ENCODE measurements around the gene CTDSPL2.

GRCh38 chr15:44385344-44385942 is 42.0 kb upstream of the CTDSPL2 start:
- no peak for TF ChIP-seq SNAI2 (CRISPR knock-in tag; IDR thresholded peaks at IDR 0.05)
- TF ChIP-seq PATZ1 (CRISPR knock-in tag; IDR thresholded peaks at IDR 0.05; ENCODE audit: borderline replicate concordance), result no peak
- no peak for TF ChIP-seq ZNF565 (CRISPR knock-in tag; conservative IDR thresholded peaks at IDR 0.05; ENCODE audit: low read depth)
- no peak for TF ChIP-seq ZC3H10 (CRISPR knock-in tag; IDR thresholded peaks at IDR 0.05)
- no peak for TF ChIP-seq RARB (CRISPR knock-in tag; IDR thresholded peaks at IDR 0.05)
- TF ChIP-seq TSHZ2 (CRISPR knock-in tag; IDR thresholded peaks at IDR 0.05), result no peak
- TF ChIP-seq BACH2 (CRISPR knock-in tag; IDR thresholded peaks at IDR 0.05; ENCODE audit: borderline replicate concordance), result no peak
